Thoracic aorta (tissue), 2 donors: ENCODE results near the gene RNF217. TPM values are rescaled to one million over a fixed set of nuclear protein-coding genes. Genes with fewer than 3 reads are reported as not detected.

ENCODE experiments used
- ATAC-seq: fragments of 150-250 bp; one replicate; pipeline ENCODE4 v1.8.0; 2017; ENCODE audit warnings: low read depth; ENCODE audit not compliant: insufficient number of reproducible peaks, low FRiP score
- DNase-seq: peaks from one replicate; pipeline ENCODE4 v3.0.0-alpha.2; 2020; ENCODE audit warnings: low spot score
- H3K27ac ChIP-seq, 2 donors: fragments of 200-600 bp; sonication (generic); 1 replicate in 1 of 2; 2 replicates in 1 of 2; pipeline ENCODE4 v1.5.1; 2016; ENCODE audit warnings: mild to moderate bottlenecking in 2 of 2, moderate library complexity in 2 of 2
- H3K27me3 ChIP-seq: fragments of 200-600 bp; sonication (generic); replicated peaks from 2 replicates; pipeline ENCODE4 v1.6.0; 2016; ENCODE audit warnings: mild to moderate bottlenecking; ENCODE audit not compliant: insufficient read depth
- H3K36me3 ChIP-seq: fragments of 200-600 bp; sonication (generic); one replicate; pipeline ENCODE4 v1.5.1; 2016
- H3K4me1 ChIP-seq, 2 donors: fragments of 200-600 bp; sonication (generic); 1 replicate in 1 of 2; 2 replicates in 1 of 2; pipeline versions ENCODE4 v1.5.1 to v1.6.0; 2016; ENCODE audit warnings: low read depth in 2 of 2, mild to moderate bottlenecking in 1 of 2; ENCODE audit not compliant: control insufficient read depth in 1 of 2
- H3K4me3 ChIP-seq: fragments of 200-600 bp; sonication (generic); 2 replicates; pipeline ENCODE4 v1.5.1; 2016; ENCODE audit warnings: mild to moderate bottlenecking
- H3K9me3 ChIP-seq: fragments of 200-600 bp; sonication (generic); 2 replicates; pipeline ENCODE4 v1.5.1; 2016
- CTCF ChIP-seq: fragments of 200-600 bp; sonication (generic); IDR thresholded peaks from one replicate; pipeline ENCODE4 v1.5.1; 2019; ENCODE audit warnings: antibody characterized with exemption
- total RNA-seq, 2 donors: library from RNA; depleted of rRNA; stranded (reverse); fragments of >200 nt; gene quantifications; one replicate each; pipeline versions ENCODE4 v1.1.0 to v1.2.3, GENCODE V29; 2016

Gene RNF217
- total RNA-seq, 2 donors from 2014 or later = 36.3 to 44.2 TPM

- H3K36me3 ChIP-seq = no peaks in the 10 kb centered on the region
- no peak overlapping the region for H3K27ac ChIP-seq
- no peaks in the 10 kb centered on the region for H3K9me3 ChIP-seq
- no peaks in the 10 kb centered on the region for H3K27me3 ChIP-seq
- H3K4me1 ChIP-seq = peaks cover 6 to 36% of the 10 kb centered on the region in 2 donors
- TF ChIP-seq CTCF = no peak
- DNase-seq (no peak), ATAC-seq (no peak)
- H3K4me3 ChIP-seq = no peak overlapping the region
Observed at GRCh38 chr6:125054331-125054730, 92.1 kb downstream of the RNF217 start.

- ATAC-seq (no peak), DNase-seq (no peak)
- H3K4me1 ChIP-seq = peaks cover 10 to 29% of the 10 kb centered on the region in 2 donors
- no peaks in the 10 kb centered on the region for H3K36me3 ChIP-seq
- H3K27ac ChIP-seq = peak overlapping the region; percentile 19 to 21
- no peaks in the 10 kb centered on the region for H3K27me3 ChIP-seq
- TF ChIP-seq CTCF = no peak
- no peaks in the 10 kb centered on the region for H3K9me3 ChIP-seq
- H3K4me3 ChIP-seq = no peak overlapping the region
Observed at GRCh38 chr6:125057392-125058246, 95.4 kb downstream of the RNF217 start.

GRCh38 chr6:125058546-125058945 lies 96.3 kb downstream of the RNF217 start:
- peak overlapping the region in 1 of 2 donors; percentile 38 for H3K27ac ChIP-seq
- H3K27me3 ChIP-seq = no peaks in the 10 kb centered on the region
- H3K4me1 ChIP-seq = peaks cover 10 to 29% of the 10 kb centered on the region in 2 donors
- no peak overlapping the region for H3K4me3 ChIP-seq
- DNase-seq = no peak
- TF ChIP-seq CTCF = no peak
- H3K36me3 ChIP-seq = no peaks in the 10 kb centered on the region
- no peak for ATAC-seq
- H3K9me3 ChIP-seq = no peaks in the 10 kb centered on the region

- no peaks in the 10 kb centered on the region for H3K9me3 ChIP-seq
- H3K36me3 ChIP-seq = no peaks in the 10 kb centered on the region
- H3K4me1 ChIP-seq = peaks cover 8 to 16% of the 10 kb centered on the region in 2 donors
- DNase-seq = no peak
- H3K4me3 ChIP-seq = no peak overlapping the region
- H3K27me3 ChIP-seq = no peaks in the 10 kb centered on the region
- TF ChIP-seq CTCF = no peak
- H3K27ac ChIP-seq = no peak overlapping the region
- ATAC-seq = no peak
Observed at GRCh38 chr6:125063307-125063706, 101.1 kb downstream of the RNF217 start.

GRCh38 chr6:125066140-125066539 lies 103.9 kb downstream of the RNF217 start:
- Histone ChIP-seq H3K27ac (no peak overlapping the region), H3K36me3 (no peaks in the 10 kb centered on the region), H3K9me3 (no peaks in the 10 kb centered on the region), H3K4me3 (no peak overlapping the region), H3K27me3 (no peaks in the 10 kb centered on the region), H3K4me1 (peaks cover 0 to 2% of the 10 kb centered on the region in 2 donors)
- TF ChIP-seq CTCF = no peak
- no peak for DNase-seq
- ATAC-seq = no peak
